ENCODE measurements around the gene COPB1. TPM values are rescaled to one million over a fixed set of nuclear protein-coding genes. Genes with fewer than 3 reads are reported as not detected.

The COPB1 gene
- total and polyA plus RNA-seq, 2 of the 13 experiments (the other 11 are each of a cell fraction or from before 2014, with no cell fraction given): 114 to 195 TPM

GRCh38 chr11:14519917-14520746, 20.5 kb upstream of the COPB1 start, which contains the start of gene PSMA1 (continued):
- TF ChIP-seq RARG (CRISPR knock-in tag; IDR thresholded peaks at IDR 0.05; ENCODE audit: low read depth) (peak; percentile 73; the same call in 1 of the 2 replicates), ATF7-NPFF (CRISPR knock-in tag; IDR thresholded peaks at IDR 0.05; ENCODE audit: low read depth) (peak; percentile 80; the same call in 1 of the 2 replicates), GLI4 (CRISPR knock-in tag; IDR thresholded peaks at IDR 0.05; ENCODE audit: borderline replicate concordance) (no peak), USF2 (IDR thresholded peaks at IDR 0.05; ENCODE audit: low read depth, low read length) (no peak), USF2 (CRISPR knock-in tag; IDR thresholded peaks at IDR 0.05; ENCODE audit: borderline replicate concordance) (0 out of 2 replicates have a peak, but pooled peaks have one; percentile 40), CTCF (CRISPR knock-in tag; IDR thresholded peaks at IDR 0.05) (peak; percentile 37), CEBPB (IDR thresholded peaks at IDR 0.05; ENCODE audit: borderline replicate concordance, low read depth, low read length) (peak; percentile 94), MTERF4 (CRISPR knock-in tag; IDR thresholded peaks at IDR 0.05) (peak; percentile 73; the same call in 1 of the 2 replicates), HMGXB4 (CRISPR knock-in tag; IDR thresholded peaks at IDR 0.05; ENCODE audit: borderline replicate concordance in 1 of 2, low read depth in 1 of 2) (peak; percentile 89 to 90; a peak in 3 of 4 replicates), ZNF557 (CRISPR knock-in tag; IDR thresholded peaks at IDR 0.05) (no peak), ZNF331 (CRISPR knock-in tag; IDR thresholded peaks at IDR 0.05) (peak; percentile 65; the same call in 1 of the 2 replicates), E2F2 (CRISPR knock-in tag; IDR thresholded peaks at IDR 0.05; ENCODE audit: borderline replicate concordance) (peak; percentile 85; the same call in 1 of the 2 replicates), ATAD3A (CRISPR knock-in tag; IDR thresholded peaks at IDR 0.05) (no peak), ZFAT (CRISPR knock-in tag; conservative IDR thresholded peaks at IDR 0.05) (peak; percentile 82; the same call in 1 of the 2 replicates), RCOR2 (CRISPR knock-in tag; IDR thresholded peaks at IDR 0.05) (0 out of 2 replicates have a peak, but pooled peaks have one; percentile 20), ZSCAN21 (CRISPR knock-in tag; IDR thresholded peaks at IDR 0.05; ENCODE audit: borderline replicate concordance) (peak; percentile 36; the same call in 1 of the 2 replicates), EED (CRISPR knock-in tag; IDR thresholded peaks at IDR 0.05) (peak; percentile 77; the same call in 1 of the 2 replicates), ZNF44 (CRISPR knock-in tag; IDR thresholded peaks at IDR 0.05) (no peak), ZNF414 (CRISPR knock-in tag; IDR thresholded peaks at IDR 0.05) (peak; percentile 70; the same call in 1 of the 2 replicates)
